Gastrocnemius medialis (tissue), 4 donors: ENCODE measurements around the gene THSD7A.

Source experiments
- CTCF ChIP-seq, 5 experiments: fragments of 450-650 bp in 3 of 5; fragments of 200-600 bp in 2 of 5; sonication (generic) in 2 of 5; IDR thresholded peaks in 4 of 5; conservative IDR thresholded peaks in 1 of 5; 1 replicate in 4 of 5; 2 replicates in 1 of 5; pipeline ENCODE4 v1.5.1; 2016 to 2019; ENCODE audit warnings: antibody characterized with exemption in 5 of 5, mild to moderate bottlenecking in 3 of 5, moderate library complexity in 3 of 5
- POLR2A ChIP-seq, 2 donors: fragments of 450-650 bp; IDR thresholded peaks; one replicate each; pipeline ENCODE4 v1.6.1; 2017; ENCODE audit warnings: antibody characterized with exemption in 2 of 2, mild to moderate bottlenecking in 2 of 2, moderate library complexity in 2 of 2

- no peak for TF ChIP-seq CTCF (IDR thresholded peaks at IDR 0.05 in 4 of 5, conservative IDR thresholded peaks at IDR 0.05 in 1 of 5)
- no peak for TF ChIP-seq POLR2A (IDR thresholded peaks at IDR 0.05)
Observed at GRCh38 chr7:11593322-11593721, 238.7 kb downstream of the THSD7A start.
